Breast epithelium (tissue), 4 donors: ENCODE results near the gene MAD1L1. TPM values are rescaled to one million over a fixed set of nuclear protein-coding genes. Genes with fewer than 3 reads are reported as not detected.

Experiments
- DNase-seq, 2 donors: peaks; one replicate each; pipeline ENCODE4 v3.0.0-alpha.2; 2019; ENCODE audit warnings: low spot score in 2 of 2
- H3K27ac ChIP-seq, 2 donors: fragments of 200-600 bp; sonication (generic) in 1 of 2; one replicate each; pipeline ENCODE4 v1.5.1; 2016 to 2019; ENCODE audit warnings: mild to moderate bottlenecking in 1 of 2
- H3K27me3 ChIP-seq, 2 donors: fragments of 200-600 bp; sonication (generic) in 1 of 2; one replicate each; pipeline versions ENCODE4 v1.5.1 to v1.6.0; 2017 to 2019; ENCODE audit warnings: control low read depth in 1 of 2, mild to moderate bottlenecking in 1 of 2
- H3K36me3 ChIP-seq: fragments of 200-600 bp; one replicate; pipeline ENCODE4 v1.5.1; 2019
- H3K4me1 ChIP-seq, 2 donors: fragments of 200-600 bp; sonication (generic); one replicate each; pipeline ENCODE4 v1.5.1; 2016 to 2019; ENCODE audit warnings: control low read depth in 1 of 2
- H3K4me3 ChIP-seq, 3 donors: fragments of 200-600 bp; sonication (generic); 1 replicate in 2 of 3; 2 replicates in 1 of 3; pipeline ENCODE4 v1.5.1; 2016 to 2019; ENCODE audit warnings: mild to moderate bottlenecking in 3 of 3, moderate library complexity in 2 of 3
- H3K9me3 ChIP-seq, 2 donors: fragments of 200-600 bp; sonication (generic) in 1 of 2; one replicate each; pipeline ENCODE4 v1.5.1; 2016 to 2019; ENCODE audit warnings: control low read depth in 1 of 2
- POLR2A ChIP-seq: fragments of 450-650 bp; IDR thresholded peaks from one replicate; pipeline ENCODE4 v1.6.1; 2016; ENCODE audit warnings: antibody characterized with exemption, mild to moderate bottlenecking, moderate library complexity
- POLR2AphosphoS5 ChIP-seq, 3 donors: sonication (generic); formaldehyde crosslinking; IDR thresholded peaks; one replicate each; pipeline ENCODE4 v1.6.1; 2017; ENCODE audit warnings: antibody characterized with exemption in 3 of 3
- intact Hi-C: fragments of 100-400 bp; cut with DNase I; formaldehyde crosslinking; loops from one replicate; pipeline ENCODE4 v1.15.1; 2023; ENCODE audit warnings: low total_unique reads
- total RNA-seq, 3 donors: library from RNA; depleted of rRNA; stranded (reverse); fragments of >200 nt; gene quantifications; one replicate each; pipeline ENCODE4 v1.1.0, GENCODE V29; 2016
- TF ChIP-seq, protein P1 (sequence below), 3 donors: fragments of 450-650 bp; IDR thresholded peaks; one replicate each; pipeline ENCODE4 v1.5.1; 2016 to 2017; ENCODE audit warnings: antibody characterized with exemption in 3 of 3, mild to moderate bottlenecking in 3 of 3, moderate library complexity in 3 of 3

Gene MAD1L1
- total RNA-seq, 3 donors from 2014 or later = 27.7 to 33.9 (median 28.8) TPM

DNA sequence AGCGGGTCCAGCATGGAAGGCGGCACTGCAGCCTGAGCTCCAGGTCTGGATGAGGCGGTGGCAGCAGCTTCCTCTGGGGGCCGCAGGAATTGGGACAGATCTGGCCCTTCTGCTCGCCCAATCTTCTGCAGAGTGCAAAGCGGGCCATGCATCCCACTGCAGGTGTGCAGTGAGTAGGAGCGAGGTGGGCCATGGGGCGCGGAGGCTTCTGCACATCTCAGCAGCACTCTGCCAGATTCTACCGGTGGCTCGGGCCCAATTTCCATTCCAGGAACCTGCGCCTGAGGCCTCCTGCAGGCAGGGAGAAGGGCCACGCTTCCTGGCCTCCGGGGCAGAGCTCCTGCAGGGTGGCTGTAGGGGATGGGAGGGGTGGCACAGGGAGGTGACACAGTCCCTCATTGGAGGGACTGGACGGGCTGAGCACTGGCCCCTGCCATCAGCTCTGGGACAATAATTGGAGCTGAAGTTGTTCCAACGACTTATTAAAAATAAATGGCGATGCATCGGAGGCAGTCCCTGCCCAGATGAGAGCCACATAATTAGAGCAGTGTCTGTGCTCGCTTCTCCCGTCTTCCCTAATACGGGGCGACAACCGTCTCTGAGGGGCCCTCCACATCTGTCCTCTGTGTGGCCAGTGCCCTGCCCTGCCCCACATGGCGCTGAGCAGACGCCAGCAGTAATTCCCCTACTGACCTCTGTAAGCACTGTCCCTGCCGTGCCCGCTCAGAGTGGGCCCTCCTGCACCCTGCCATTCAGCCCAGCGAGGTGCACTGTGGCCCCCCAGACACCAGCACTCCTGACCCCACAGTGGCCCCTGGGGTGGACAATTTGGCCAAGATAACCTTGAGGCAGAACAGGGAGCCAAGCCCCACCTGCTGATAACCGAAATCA is 365.1 kb downstream of the MAD1L1 start:
- H3K4me3 ChIP-seq = no peak overlapping the region
- intact Hi-C loops = no loop called here
- no peak overlapping the region for H3K27ac ChIP-seq
- no peak for DNase-seq
- H3K4me1 ChIP-seq = no peaks in the 10 kb centered on the region
- no peaks in the 10 kb centered on the region for H3K36me3 ChIP-seq
- H3K27me3 ChIP-seq = no peaks in the 10 kb centered on the region
- TF ChIP-seq POLR2AphosphoS5 (IDR thresholded peaks at IDR 0.05) (no peak), POLR2A (no peak)
- TF ChIP-seq, protein P1, sequence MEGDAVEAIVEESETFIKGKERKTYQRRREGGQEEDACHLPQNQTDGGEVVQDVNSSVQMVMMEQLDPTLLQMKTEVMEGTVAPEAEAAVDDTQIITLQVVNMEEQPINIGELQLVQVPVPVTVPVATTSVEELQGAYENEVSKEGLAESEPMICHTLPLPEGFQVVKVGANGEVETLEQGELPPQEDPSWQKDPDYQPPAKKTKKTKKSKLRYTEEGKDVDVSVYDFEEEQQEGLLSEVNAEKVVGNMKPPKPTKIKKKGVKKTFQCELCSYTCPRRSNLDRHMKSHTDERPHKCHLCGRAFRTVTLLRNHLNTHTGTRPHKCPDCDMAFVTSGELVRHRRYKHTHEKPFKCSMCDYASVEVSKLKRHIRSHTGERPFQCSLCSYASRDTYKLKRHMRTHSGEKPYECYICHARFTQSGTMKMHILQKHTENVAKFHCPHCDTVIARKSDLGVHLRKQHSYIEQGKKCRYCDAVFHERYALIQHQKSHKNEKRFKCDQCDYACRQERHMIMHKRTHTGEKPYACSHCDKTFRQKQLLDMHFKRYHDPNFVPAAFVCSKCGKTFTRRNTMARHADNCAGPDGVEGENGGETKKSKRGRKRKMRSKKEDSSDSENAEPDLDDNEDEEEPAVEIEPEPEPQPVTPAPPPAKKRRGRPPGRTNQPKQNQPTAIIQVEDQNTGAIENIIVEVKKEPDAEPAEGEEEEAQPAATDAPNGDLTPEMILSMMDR (IDR thresholded peaks at IDR 0.05) = no peak
- H3K9me3 ChIP-seq = no peaks in the 10 kb centered on the region

DNA sequence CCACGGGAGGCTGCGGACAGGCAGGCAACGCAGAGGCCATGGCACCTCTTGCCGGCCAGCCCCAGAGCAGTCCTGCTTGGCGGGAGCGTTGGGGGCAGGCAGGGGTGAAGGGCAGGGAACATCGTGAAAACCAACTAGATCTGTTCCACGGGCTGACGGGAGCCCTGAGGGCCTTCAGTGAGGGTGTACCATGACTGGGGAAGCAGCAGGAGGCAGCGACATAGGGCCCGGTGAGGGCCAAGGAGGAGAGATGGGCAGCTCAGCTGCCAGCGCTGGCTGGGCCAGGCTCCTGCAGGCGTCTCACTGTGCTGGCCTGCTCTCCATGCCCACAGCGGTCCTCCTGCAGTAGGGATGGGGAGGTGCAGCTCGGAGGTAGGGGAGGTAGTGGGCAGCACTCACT is 366.1 kb downstream of the MAD1L1 start:
- no peak for DNase-seq
- no peaks in the 10 kb centered on the region for H3K36me3 ChIP-seq
- no peak overlapping the region for H3K27ac ChIP-seq
- H3K27me3 ChIP-seq = no peaks in the 10 kb centered on the region
- H3K4me1 ChIP-seq = no peaks in the 10 kb centered on the region
- no peak for TF ChIP-seq POLR2AphosphoS5 (IDR thresholded peaks at IDR 0.05)
- H3K4me3 ChIP-seq = no peak overlapping the region
- intact Hi-C loops = no loop called here
- no peaks in the 10 kb centered on the region for H3K9me3 ChIP-seq

DNA sequence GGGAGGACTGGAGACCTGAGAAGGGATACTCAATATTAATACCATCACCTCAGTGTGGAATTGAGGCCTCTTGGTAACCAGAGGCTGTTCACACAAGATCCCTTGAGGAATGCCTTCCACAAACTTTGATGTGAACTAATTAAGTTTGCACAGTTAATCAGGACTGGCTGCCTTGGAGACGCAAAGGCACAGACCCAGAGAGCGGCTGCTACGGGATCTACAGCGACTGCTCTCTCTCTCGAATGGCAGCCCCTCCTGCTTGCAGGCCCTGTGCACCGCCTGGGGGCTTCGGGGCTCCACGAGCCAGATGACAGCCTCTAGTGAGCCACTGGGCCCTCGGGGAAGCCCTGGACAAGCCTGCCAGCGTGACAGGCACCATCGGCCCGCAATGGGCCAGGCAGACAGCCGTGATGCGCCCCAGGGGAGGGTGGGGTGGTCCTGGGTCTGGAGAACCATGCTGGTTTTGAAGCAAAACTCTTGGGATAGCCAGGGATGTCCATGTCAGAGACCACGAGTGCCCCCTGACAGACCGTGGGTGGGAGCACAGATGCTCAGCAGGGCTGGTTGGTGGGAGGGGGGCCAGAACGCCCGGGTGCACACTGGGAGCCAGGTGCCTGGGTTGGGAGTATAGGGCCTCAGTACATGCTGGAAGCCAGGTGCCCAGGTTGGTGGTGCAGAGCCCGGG is 367.0 kb downstream of the MAD1L1 start:
- no peaks in the 10 kb centered on the region for H3K4me1 ChIP-seq
- H3K27me3 ChIP-seq = no peaks in the 10 kb centered on the region
- H3K27ac ChIP-seq = no peak overlapping the region
- intact Hi-C loops = no loop called here
- H3K9me3 ChIP-seq = no peaks in the 10 kb centered on the region
- no peak for DNase-seq
- H3K4me3 ChIP-seq = no peak overlapping the region
- TF ChIP-seq POLR2AphosphoS5 (IDR thresholded peaks at IDR 0.05) (no peak), POLR2A (no peak)
- TF ChIP-seq, protein P1 (IDR thresholded peaks at IDR 0.05) = no peak
- no peaks in the 10 kb centered on the region for H3K36me3 ChIP-seq

DNA sequence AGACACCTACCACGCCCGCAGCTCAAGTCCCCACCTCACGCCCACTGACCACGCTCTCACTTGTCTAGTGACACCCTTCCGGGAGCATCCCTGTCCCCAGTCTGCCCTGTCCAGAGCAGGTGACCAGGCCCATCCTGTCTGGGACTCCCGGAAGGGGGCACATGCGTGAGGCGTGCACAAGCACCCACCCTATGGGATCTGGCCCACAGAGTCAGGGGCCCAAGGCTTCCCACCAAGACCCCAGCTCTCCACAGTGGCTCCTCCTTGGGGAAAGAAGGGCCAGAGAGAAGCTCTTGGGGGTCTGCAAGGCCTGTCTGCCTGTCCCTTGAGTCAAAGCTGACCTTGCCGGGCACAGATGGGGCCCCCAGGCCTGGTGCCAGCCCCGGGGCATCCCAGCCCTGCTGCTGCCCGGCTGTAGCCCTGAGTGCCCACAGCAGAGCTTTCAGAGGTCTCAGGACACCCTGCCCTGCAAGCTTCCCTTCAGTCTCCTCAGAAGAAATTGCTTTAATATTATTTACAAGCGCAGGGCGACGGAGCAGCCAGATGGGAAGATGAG is 367.7 kb downstream of the MAD1L1 start:
- no peaks in the 10 kb centered on the region for H3K4me1 ChIP-seq
- TF ChIP-seq POLR2A (no peak), POLR2AphosphoS5 (IDR thresholded peaks at IDR 0.05) (no peak)
- TF ChIP-seq, protein P1 (IDR thresholded peaks at IDR 0.05) = no peak
- DNase-seq = no peak

DNA sequence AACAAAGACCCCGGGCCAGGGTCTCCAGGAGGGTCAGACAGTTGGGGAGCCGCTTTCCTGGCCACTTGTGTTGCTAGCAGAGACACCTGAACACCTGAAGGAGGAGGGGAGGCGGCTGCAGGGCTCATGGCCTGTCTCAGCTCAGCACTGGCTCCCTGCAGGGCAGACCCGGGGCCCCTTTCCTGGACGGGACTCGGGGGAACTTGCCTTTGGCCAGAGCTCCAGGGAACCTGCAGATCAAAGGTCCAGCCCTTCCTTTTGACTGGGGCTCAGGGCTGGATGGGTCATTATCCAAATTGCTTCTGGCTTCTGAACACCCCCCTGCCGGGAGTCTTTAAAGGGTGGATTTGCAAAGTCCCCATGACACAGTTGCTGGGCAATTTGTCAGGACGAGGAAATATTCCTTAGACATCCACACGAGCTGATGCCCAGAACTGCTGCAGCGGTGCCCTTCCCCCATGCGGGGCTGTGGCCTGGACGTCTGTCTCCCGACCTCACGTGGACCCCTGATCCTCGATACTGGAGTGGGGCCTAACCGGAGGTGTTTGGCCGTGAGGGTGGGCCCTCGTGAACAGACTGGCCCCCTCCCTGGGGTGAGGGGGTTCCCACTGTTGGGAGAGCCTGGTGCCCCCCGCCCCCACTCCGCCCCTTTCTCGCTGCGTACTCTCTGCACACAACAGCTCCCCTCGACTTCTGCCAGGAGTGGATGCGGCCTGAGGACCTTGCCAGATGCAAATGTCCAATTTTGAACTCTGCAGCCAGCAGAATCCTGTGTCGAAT is 368.4 kb downstream of the MAD1L1 start:
- H3K9me3 ChIP-seq = no peaks in the 10 kb centered on the region
- no peak for TF ChIP-seq POLR2AphosphoS5 (IDR thresholded peaks at IDR 0.05)
- TF ChIP-seq POLR2A = no peak
- TF ChIP-seq, protein P1 (IDR thresholded peaks at IDR 0.05) = no peak
- intact Hi-C loops = no loop called here
- no peaks in the 10 kb centered on the region for H3K27me3 ChIP-seq
- H3K27ac ChIP-seq = no peak overlapping the region
- no peak for DNase-seq
- no peak overlapping the region for H3K4me3 ChIP-seq
- H3K36me3 ChIP-seq = no peaks in the 10 kb centered on the region
- H3K4me1 ChIP-seq = no peaks in the 10 kb centered on the region

More for the DNA sequence above, 367.7 kb downstream of the MAD1L1 start:
- no peaks in the 10 kb centered on the region for H3K36me3 ChIP-seq
- H3K27me3 ChIP-seq = no peaks in the 10 kb centered on the region
- no peak overlapping the region for H3K27ac ChIP-seq
- no peaks in the 10 kb centered on the region for H3K9me3 ChIP-seq
- intact Hi-C loops = no loop called here
- no peak overlapping the region for H3K4me3 ChIP-seq
